SK-N-SH treated with all-trans-retinoic acid at 6 μM for 48 hours (cell line): Measurements from ENCODE around the gene DLX6.

Experiments
- CSDC2 ChIP-seq: fragments of 250-450 bp; sonication (Bioruptor Pico); IDR thresholded peaks from 2 replicates; pipeline ENCODE4 v1.5.0; 2020; ENCODE audit warnings: mild to moderate bottlenecking, moderate library complexity
- OSR1 ChIP-seq: fragments of 250-450 bp; sonication (Bioruptor Pico); IDR thresholded peaks from 2 replicates; pipeline ENCODE4 v1.8.0; 2022; ENCODE audit warnings: moderate library complexity, mild to moderate bottlenecking, inconsistent platforms
- RARB ChIP-seq: fragments of 250-450 bp; sonication (Bioruptor Pico); IDR thresholded peaks from 2 replicates; pipeline ENCODE4 v1.8.0; 2021; ENCODE audit warnings: mild to moderate bottlenecking, moderate library complexity
- SNAI2 ChIP-seq: fragments of 250-450 bp; sonication (Bioruptor Pico); IDR thresholded peaks from 2 replicates; pipeline ENCODE4 v1.5.0; 2020; ENCODE audit warnings: mild to moderate bottlenecking, moderate library complexity
- ZFP3 ChIP-seq: fragments of 250-450 bp; sonication (Bioruptor Pico); IDR thresholded peaks from 2 replicates; pipeline ENCODE4 v1.5.0; 2020; ENCODE audit warnings: mild to moderate bottlenecking, moderate library complexity

DNA sequence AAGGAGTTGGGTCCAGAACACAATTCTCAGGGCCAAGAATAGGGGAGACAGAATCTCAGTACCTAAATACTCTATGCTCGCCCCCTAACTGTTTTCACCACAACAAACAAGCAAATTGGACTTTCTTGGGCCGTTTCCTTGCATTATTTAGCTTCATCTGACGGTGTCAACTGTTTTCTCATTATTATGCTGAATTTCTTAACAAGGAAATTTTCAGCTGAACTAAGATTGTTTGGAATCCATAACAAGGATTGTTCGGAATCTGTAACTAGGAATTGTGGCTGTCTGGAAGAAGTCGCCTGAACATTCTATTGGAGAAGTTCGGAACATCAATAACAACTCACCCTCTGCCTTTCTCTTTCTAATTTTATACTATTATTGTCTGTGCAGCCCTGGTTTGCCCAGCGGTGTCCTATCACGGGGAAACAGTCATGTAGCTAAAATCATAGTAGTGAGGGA lies 15.5 kb upstream of the DLX6 start:
- TF ChIP-seq SNAI2 (no peak), OSR1 (CRISPR knock-in tag) (no peak), CSDC2 (CRISPR knock-in tag) (no peak), ZFP3 (CRISPR knock-in tag) (no peak), RARB (CRISPR knock-in tag) (no peak)
